GM18907 (cell line): ENCODE measurements around the gene HINFP.
"Not testable (repeated sequence)": the region's sequence is repeated elsewhere in the genome, so short reads cannot be mapped to it uniquely, and the experiment has no call there.

Experiments used
- ATAC-seq: cut with Tn5 transposase; IDR thresholded peaks from one replicate; pipeline ENCODE4 v1.9.1; 2021; ENCODE audit warnings: mild to moderate bottlenecking, moderate library complexity; ENCODE audit not compliant: unreplicated experiment

HINFP gene

GRCh38 chr11:119184399-119184798 is 63.0 kb downstream of the HINFP start:
- not testable (repeated sequence) for ATAC-seq
